Measurements from ENCODE around the gene NABP2. TPM values are rescaled to one million over a fixed set of nuclear protein-coding genes. Genes with fewer than 3 reads are reported as not detected.

Gene NABP2
- polyA plus RNA-seq, 1 donor (not counting 4 experiments of a cell fraction or from before 2014, with no cell fraction given) = 53.5 TPM

- peak overlapping the region; percentile 98 for H2AFZ ChIP-seq (ENCODE audit: control insufficient read depth, low read length)
These were observed 34.0 kb upstream of the NABP2 start for GRCh38 chr12:56189918-56190694.

GRCh38 chr12:56190695-56191155, 33.4 kb upstream of the NABP2 start:
- Histone ChIP-seq H4K20me1 (ENCODE audit: control insufficient read depth, extremely low read depth, insufficient read depth, low read length) (no peaks in the 10 kb centered on the region), H3K36me3 (ENCODE audit: control insufficient read depth in 2 of 2, extremely low read depth in 1 of 2, insufficient read depth in 2 of 2, low read length in 2 of 2) (peaks cover 1 to 4% of the 10 kb centered on the region in 2 experiments), H3K9me3 (ENCODE audit: control insufficient read depth, low read depth, low read length) (no peaks in the 10 kb centered on the region), H3K4me2 (ENCODE audit: control insufficient read depth, extremely low read depth, insufficient read depth, low read depth, low read length) (peak overlapping the region; percentile 85), H2AFZ (ENCODE audit: control insufficient read depth, low read length) (no peak overlapping the region), H3K4me1 (ENCODE audit: control insufficient read depth, extremely low read depth, insufficient read depth, low read length) (peaks cover 13% of the 10 kb centered on the region), H3K4me3 (ENCODE audit: control insufficient read depth in 2 of 3, extremely low read depth in 1 of 3, insufficient read depth in 2 of 3, low read depth in 1 of 3, low read length in 3 of 3) (peak overlapping the region in 2 of 3 experiments; percentile 7 to 80), H3K79me2 (ENCODE audit: control insufficient read depth, insufficient read depth, low read length) (peaks cover 27% of the 10 kb centered on the region), H3K27ac (ENCODE audit: control insufficient read depth, insufficient read depth, low read length) (peak overlapping the region; percentile 18), H3K9ac (ENCODE audit: control insufficient read depth, extremely low read depth, insufficient read depth, low read length) (no peak overlapping the region), H3K9me1 (ENCODE audit: control insufficient read depth, extremely low read depth, insufficient read depth, low read length) (no peaks in the 10 kb centered on the region), H3K27me3 (ENCODE audit: control insufficient read depth, extremely low read depth, insufficient read depth, low read length) (no peaks in the 10 kb centered on the region)
- FAIRE-seq (no peak), DNase-seq (ENCODE audit: low read depth, low spot score) (no peak)
- TF ChIP-seq CTCF (optimal IDR thresholded peaks at IDR 0.05 in 1 of 3, IDR thresholded peaks at IDR 0.05 in 1 of 3, conservative IDR thresholded peaks at IDR 0.05 in 1 of 3; ENCODE audit: extremely low read depth in 1 of 3, insufficient read depth in 2 of 3, low read length in 3 of 3) (no peak), EZH2 (IDR thresholded peaks at IDR 0.05; ENCODE audit: low read length) (no peak)
- dilution Hi-C loops (cut with MboI; ENCODE audit: extremely low pct_ligation_motif_present, low sequenced_read_pairs) = no loop called here

More at GRCh38 chr12:56189918-56190694, 34.0 kb upstream of the NABP2 start:
- TF ChIP-seq EZH2 (IDR thresholded peaks at IDR 0.05; ENCODE audit: low read length) (no peak), CTCF (optimal IDR thresholded peaks at IDR 0.05 in 1 of 3, IDR thresholded peaks at IDR 0.05 in 1 of 3, conservative IDR thresholded peaks at IDR 0.05 in 1 of 3; ENCODE audit: extremely low read depth in 1 of 3, insufficient read depth in 2 of 3, low read length in 3 of 3) (no peak)
- Histone ChIP-seq H3K36me3 (ENCODE audit: control insufficient read depth in 2 of 2, extremely low read depth in 1 of 2, insufficient read depth in 2 of 2, low read length in 2 of 2) (peaks cover 1 to 8% of the 10 kb centered on the region in 2 experiments), H3K9me3 (ENCODE audit: control insufficient read depth, low read depth, low read length) (no peaks in the 10 kb centered on the region), H4K20me1 (ENCODE audit: control insufficient read depth, extremely low read depth, insufficient read depth, low read length) (no peaks in the 10 kb centered on the region), H3K4me1 (ENCODE audit: control insufficient read depth, extremely low read depth, insufficient read depth, low read length) (peaks cover 13% of the 10 kb centered on the region), H3K27me3 (ENCODE audit: control insufficient read depth, extremely low read depth, insufficient read depth, low read length) (no peaks in the 10 kb centered on the region), H3K4me2 (ENCODE audit: control insufficient read depth, extremely low read depth, insufficient read depth, low read depth, low read length) (peak overlapping the region; percentile 85), H3K9ac (ENCODE audit: control insufficient read depth, extremely low read depth, insufficient read depth, low read length) (peak overlapping the region; percentile 84), H3K79me2 (ENCODE audit: control insufficient read depth, insufficient read depth, low read length) (peaks cover 27% of the 10 kb centered on the region), H3K27ac (ENCODE audit: control insufficient read depth, insufficient read depth, low read length) (peak overlapping the region; percentile 70), H3K4me3 (ENCODE audit: control insufficient read depth in 2 of 3, extremely low read depth in 1 of 3, insufficient read depth in 2 of 3, low read depth in 1 of 3, low read length in 3 of 3) (peak overlapping the region; percentile 54 to 88 (median 80)), H3K9me1 (ENCODE audit: control insufficient read depth, extremely low read depth, insufficient read depth, low read length) (no peaks in the 10 kb centered on the region)
- dilution Hi-C loops (cut with MboI; ENCODE audit: extremely low pct_ligation_motif_present, low sequenced_read_pairs) = no loop called here
- no peak for FAIRE-seq
- peak; percentile 71 for DNase-seq (ENCODE audit: low read depth, low spot score)

Measured in keratinocyte (primary cell).